ENCODE data around the gene TACC2.

GRCh38 chr10:121984463-121984862 lies 4.5 kb upstream of the TACC2 start:
- TF ChIP-seq EZH2 (IDR thresholded peaks at IDR 0.05; ENCODE audit: low read depth) (no peak), CTCF (conservative IDR thresholded peaks at IDR 0.05) (no peak)
